PC-9 (cell line): Measurements from ENCODE around the gene ARHGAP10. TPM values are rescaled to one million over a fixed set of nuclear protein-coding genes. Genes with fewer than 3 reads are reported as not detected.

Experiments used
- BruUV-seq: library from RNA; stranded (reverse); fragments of 400-500 nt; replicated peaks from 2 replicates; lab custom pipeline; 2021; lab: Mats Ljungman, UMichigan
- CTCF ChIA-PET: fragments of 300-600 bp; sonication (Branson Sonifier 250); formaldehyde crosslinking; loops from one replicate; lab custom pipeline; 2022; ENCODE audit warnings: antibody characterized with exemption; lab: Charles Lee
- POLR2A ChIA-PET: fragments of 300-600 bp; sonication (Branson Sonifier 250); formaldehyde crosslinking; loops from one replicate; lab custom pipeline; 2022; ENCODE audit warnings: antibody characterized with exemption; ENCODE audit not compliant: unreplicated experiment; lab: Charles Lee
- DNase-seq, 2 experiments: peaks; one replicate each; pipeline versions ENCODE4 v3.0.0 to v3.0.0-alpha.2; 2015 to 2022; ENCODE audit warnings: mixed read lengths in 1 of 2
- H2AFZ ChIP-seq: fragments of 200-600 bp; sonication (generic); 2 replicates; pipeline ENCODE4 v1.8.1; 2017; ENCODE audit warnings: antibody characterized with exemption
- H3F3A ChIP-seq: fragments of 200-600 bp; sonication (generic); 2 replicates; pipeline ENCODE4 v1.8.1; 2017; ENCODE audit warnings: antibody characterized with exemption, mild to moderate bottlenecking, low read depth; ENCODE audit not compliant: insufficient read depth
- H3K27ac ChIP-seq: fragments of 200-600 bp; sonication (generic); 2 replicates; pipeline ENCODE4 v1.6.1; 2016; ENCODE audit warnings: mixed run types
- H3K27me3 ChIP-seq: fragments of 200-600 bp; sonication (generic); 2 replicates; pipeline ENCODE4 v1.6.1; 2016; ENCODE audit warnings: low read depth, mixed run types; ENCODE audit not compliant: insufficient read depth
- H3K36me3 ChIP-seq: fragments of 200-600 bp; sonication (generic); 2 replicates; pipeline ENCODE4 v1.6.1; 2016; ENCODE audit warnings: low read depth, mixed run types
- H3K4me1 ChIP-seq: fragments of 200-600 bp; sonication (generic); replicated peaks from 2 replicates; pipeline ENCODE4 v1.6.1; 2016; ENCODE audit warnings: mixed run types; ENCODE audit not compliant: insufficient read depth
- H3K4me2 ChIP-seq: fragments of 200-600 bp; sonication (generic); 2 replicates; pipeline ENCODE4 v1.6.1; 2017; ENCODE audit warnings: mixed run types
- H3K4me3 ChIP-seq: fragments of 200-600 bp; sonication (generic); 2 replicates; pipeline ENCODE4 v1.6.1; 2016; ENCODE audit warnings: mixed run types
- H3K79me2 ChIP-seq: fragments of 200-600 bp; sonication (generic); 2 replicates; pipeline ENCODE4 v1.6.1; 2017; ENCODE audit warnings: low read depth, mixed run types
- H3K9me2 ChIP-seq: fragments of 200-600 bp; sonication (generic); 2 replicates; pipeline ENCODE4 v1.8.1; 2017; ENCODE audit warnings: mild to moderate bottlenecking; ENCODE audit not compliant: insufficient read depth
- H3K9me3 ChIP-seq: fragments of 200-600 bp; sonication (generic); 2 replicates; pipeline ENCODE4 v1.8.1; 2016; ENCODE audit warnings: low read depth; ENCODE audit not compliant: insufficient read depth
- H4K20me1 ChIP-seq: fragments of 200-600 bp; sonication (generic); 2 replicates; pipeline ENCODE4 v1.8.1; 2017; ENCODE audit not compliant: insufficient read depth
- EZH2 ChIP-seq: fragments of 200-600 bp; sonication (generic); IDR thresholded peaks from 2 replicates; pipeline ENCODE4 v1.8.0; 2017; ENCODE audit warnings: antibody characterized with exemption, low read depth
- intact Hi-C: fragments of 100-400 bp; cut with micrococcal nuclease; formaldehyde crosslinking; loops from one replicate; pipeline ENCODE4 v1.10.0; 2022; ENCODE audit not compliant: unreplicated experiment
- total RNA-seq: library from RNA; stranded (reverse); gene quantifications from 2 replicates; pipeline ENCODE4 v1.2.3, GENCODE V29; 2021
- TF ChIP-seq, protein P1 (sequence below): fragments of 200-600 bp; sonication (generic); conservative IDR thresholded peaks from 2 replicates; pipeline ENCODE4 v1.6.1; 2017; ENCODE audit warnings: mixed run types, antibody characterized with exemption, mild to moderate bottlenecking, moderate library complexity

The ARHGAP10 gene
- total RNA-seq, 1 experiment from 2014 or later = 27.5 TPM

DNA sequence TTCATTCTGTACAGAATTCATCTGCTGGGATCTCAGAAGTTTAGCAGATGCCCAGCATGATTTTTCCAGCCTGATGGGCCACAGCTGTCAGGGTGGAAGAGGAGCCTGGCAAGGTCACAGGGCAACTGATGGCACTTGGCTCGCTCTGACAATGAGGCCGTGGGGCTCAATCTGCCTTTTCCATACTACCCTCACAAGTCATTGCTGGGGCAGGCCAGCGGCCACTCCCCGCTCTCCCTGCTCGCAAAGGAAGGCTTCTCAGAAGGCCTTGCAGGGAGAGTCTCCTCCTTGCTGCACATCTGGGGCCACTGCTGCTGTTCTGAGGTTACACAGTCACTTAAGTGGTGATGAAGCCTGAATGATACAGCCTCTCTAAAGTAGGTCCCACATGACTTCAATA is 361.2 kb downstream of the ARHGAP10 start:
- Histone ChIP-seq H3K36me3 (no peaks in the 10 kb centered on the region), H3K4me1 (no peaks in the 10 kb centered on the region), H4K20me1 (no peaks in the 10 kb centered on the region), H3K27ac (no peak overlapping the region), H3K9me3 (no peaks in the 10 kb centered on the region), H3F3A (no peaks in the 10 kb centered on the region), H3K4me3 (no peak overlapping the region), H3K9me2 (no peaks in the 10 kb centered on the region), H2AFZ (no peak overlapping the region), H3K79me2 (no peaks in the 10 kb centered on the region), H3K27me3 (no peaks in the 10 kb centered on the region), H3K4me2 (no peak overlapping the region)
- intact Hi-C loops = no loop called here
- CTCF ChIA-PET = no interaction called here
- TF ChIP-seq EZH2 = no peak
- TF ChIP-seq, protein P1, sequence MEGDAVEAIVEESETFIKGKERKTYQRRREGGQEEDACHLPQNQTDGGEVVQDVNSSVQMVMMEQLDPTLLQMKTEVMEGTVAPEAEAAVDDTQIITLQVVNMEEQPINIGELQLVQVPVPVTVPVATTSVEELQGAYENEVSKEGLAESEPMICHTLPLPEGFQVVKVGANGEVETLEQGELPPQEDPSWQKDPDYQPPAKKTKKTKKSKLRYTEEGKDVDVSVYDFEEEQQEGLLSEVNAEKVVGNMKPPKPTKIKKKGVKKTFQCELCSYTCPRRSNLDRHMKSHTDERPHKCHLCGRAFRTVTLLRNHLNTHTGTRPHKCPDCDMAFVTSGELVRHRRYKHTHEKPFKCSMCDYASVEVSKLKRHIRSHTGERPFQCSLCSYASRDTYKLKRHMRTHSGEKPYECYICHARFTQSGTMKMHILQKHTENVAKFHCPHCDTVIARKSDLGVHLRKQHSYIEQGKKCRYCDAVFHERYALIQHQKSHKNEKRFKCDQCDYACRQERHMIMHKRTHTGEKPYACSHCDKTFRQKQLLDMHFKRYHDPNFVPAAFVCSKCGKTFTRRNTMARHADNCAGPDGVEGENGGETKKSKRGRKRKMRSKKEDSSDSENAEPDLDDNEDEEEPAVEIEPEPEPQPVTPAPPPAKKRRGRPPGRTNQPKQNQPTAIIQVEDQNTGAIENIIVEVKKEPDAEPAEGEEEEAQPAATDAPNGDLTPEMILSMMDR = no peak
- POLR2A ChIA-PET = no interaction called here
- BruUV-seq = no TSS peak
- no peak for DNase-seq

DNA sequence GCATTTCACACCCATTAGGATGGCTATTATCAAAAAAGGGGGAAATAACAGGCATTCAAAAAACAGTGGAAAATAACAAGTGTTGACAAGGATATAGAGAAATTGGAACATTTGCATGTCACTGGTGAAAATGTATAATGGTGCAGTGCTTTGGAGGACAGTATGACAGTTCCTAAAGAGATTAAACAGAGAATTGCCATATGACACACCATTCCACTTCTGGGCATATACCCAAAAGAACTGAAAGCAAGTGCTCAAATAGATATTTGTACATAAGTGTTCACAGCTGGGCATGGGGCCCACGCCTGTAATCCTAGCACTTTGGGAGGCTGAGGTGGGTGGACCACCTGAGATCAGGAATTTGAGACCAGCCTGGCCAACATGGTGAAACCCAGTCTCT is 362.3 kb downstream of the ARHGAP10 start:
- intact Hi-C loops = no loop called here
- Histone ChIP-seq H3K27ac (no peak overlapping the region), H3K27me3 (no peaks in the 10 kb centered on the region), H3K79me2 (no peaks in the 10 kb centered on the region), H3K9me2 (no peaks in the 10 kb centered on the region), H4K20me1 (no peaks in the 10 kb centered on the region), H2AFZ (no peak overlapping the region), H3K4me2 (no peak overlapping the region), H3K4me1 (no peaks in the 10 kb centered on the region), H3K4me3 (no peak overlapping the region), H3F3A (no peaks in the 10 kb centered on the region), H3K9me3 (no peaks in the 10 kb centered on the region), H3K36me3 (no peaks in the 10 kb centered on the region)
- BruUV-seq = no TSS peak
- POLR2A ChIA-PET = no interaction called here
- TF ChIP-seq EZH2 = no peak
- TF ChIP-seq, protein P1 = no peak
- CTCF ChIA-PET = no interaction called here
- no peak for DNase-seq

DNA sequence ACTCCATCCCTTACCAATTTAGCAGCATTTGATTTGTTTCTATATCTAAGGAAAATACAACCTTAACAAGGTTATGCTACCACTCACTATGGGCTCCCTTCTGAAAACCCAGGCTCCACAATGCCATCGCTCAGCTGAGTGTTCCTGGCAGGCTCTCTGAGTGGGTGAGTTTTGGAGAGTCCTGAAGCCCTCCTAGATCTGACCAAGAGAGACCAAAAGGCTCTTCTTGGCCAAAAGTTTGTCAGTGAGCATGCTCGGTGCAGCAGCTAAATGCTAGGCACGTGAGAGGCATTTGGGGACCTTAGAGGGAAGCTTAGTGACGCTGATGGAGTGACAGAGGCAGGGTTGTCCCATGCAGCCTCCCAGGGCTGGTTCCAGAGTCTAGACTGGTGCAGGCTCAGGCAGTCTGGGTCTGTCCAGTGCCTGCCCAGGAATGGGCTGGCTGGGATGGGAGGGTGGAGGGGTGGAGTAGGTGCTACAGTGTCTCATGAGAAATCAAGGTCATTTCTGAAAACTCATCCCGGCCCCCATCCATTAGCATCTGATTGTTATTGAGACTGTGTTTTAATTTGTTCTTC is 363.5 kb downstream of the ARHGAP10 start:
- H3K27ac ChIP-seq = no peak overlapping the region
- CTCF ChIA-PET = no interaction called here
- BruUV-seq = no TSS peak
- no peaks in the 10 kb centered on the region for H3K36me3 ChIP-seq
- DNase-seq = no peak
- no peaks in the 10 kb centered on the region for H4K20me1 ChIP-seq
- H3K4me1 ChIP-seq = no peaks in the 10 kb centered on the region
- no peaks in the 10 kb centered on the region for H3K9me3 ChIP-seq
- H2AFZ ChIP-seq = no peak overlapping the region
- H3K9me2 ChIP-seq = no peaks in the 10 kb centered on the region
- H3K4me2 ChIP-seq = no peak overlapping the region
- no peak for TF ChIP-seq EZH2
- TF ChIP-seq, protein P1 = no peak
- no peaks in the 10 kb centered on the region for H3F3A ChIP-seq
- POLR2A ChIA-PET = no interaction called here
- no peak overlapping the region for H3K4me3 ChIP-seq
- intact Hi-C loops = no loop called here
- H3K79me2 ChIP-seq = no peaks in the 10 kb centered on the region
- H3K27me3 ChIP-seq = no peaks in the 10 kb centered on the region
